RWPE2 (cell line): ENCODE data around the gene FOXR1.

Source experiments
- ATAC-seq: fragments of 200-7000 bp; cut with Tn5 transposase; 3 replicates; pipeline ENCODE4 v1.9.1; 2021; ENCODE audit warnings: low read depth
- DNase-seq: peaks from one replicate; pipeline ENCODE4 v3.0.0-alpha.2; 2020; ENCODE audit warnings: low spot score
- H3K27ac ChIP-seq: fragments of 450-650 bp; 2 replicates; pipeline ENCODE4 v1.5.1; 2017; ENCODE audit warnings: mild to moderate bottlenecking; ENCODE audit not compliant: poor library complexity, severe bottlenecking
- H3K27me3 ChIP-seq: fragments of 250-450 bp; sonication (Bioruptor Pico); 2 replicates; pipeline ENCODE4 v1.5.1; 2021; ENCODE audit warnings: mild to moderate bottlenecking, moderate library complexity; ENCODE audit not compliant: insufficient read depth, poor library complexity, severe bottlenecking
- H3K36me3 ChIP-seq: fragments of 250-450 bp; sonication (Bioruptor Pico); 2 replicates; pipeline ENCODE4 v1.5.1; 2020; ENCODE audit warnings: low read depth, mild to moderate bottlenecking, moderate library complexity
- H3K4me1 ChIP-seq: fragments of 250-450 bp; sonication (Bioruptor Pico); 2 replicates; pipeline ENCODE4 v1.5.1; 2021; ENCODE audit warnings: mild to moderate bottlenecking, moderate library complexity; ENCODE audit not compliant: insufficient read depth, poor library complexity, severe bottlenecking
- H3K4me3 ChIP-seq: fragments of 250-450 bp; sonication (Bioruptor Pico); 2 replicates; pipeline ENCODE4 v1.5.1; 2021; ENCODE audit warnings: mild to moderate bottlenecking, moderate library complexity; ENCODE audit not compliant: severe bottlenecking
- H3K9me3 ChIP-seq: fragments of 250-450 bp; sonication (Bioruptor Pico); 2 replicates; pipeline ENCODE4 v1.5.1; 2021; ENCODE audit warnings: mild to moderate bottlenecking, moderate library complexity; ENCODE audit not compliant: severe bottlenecking
- CTCF ChIP-seq: fragments of 450-650 bp; IDR thresholded peaks from one replicate; pipeline ENCODE4 v1.5.1; 2017; ENCODE audit warnings: mild to moderate bottlenecking, moderate library complexity; ENCODE audit not compliant: poor library complexity, severe bottlenecking

Gene FOXR1

GRCh38 chr11:119030029-119030328 lies 58.4 kb downstream of the FOXR1 start:
- H3K27ac ChIP-seq = peak overlapping the region; percentile 53
- ATAC-seq (no peak), DNase-seq (no peak)
- H3K4me3 ChIP-seq = peak overlapping the region; percentile 82
- no peak for TF ChIP-seq CTCF
- peaks cover 24% of the 10 kb centered on the region for H3K36me3 ChIP-seq
- H3K4me1 ChIP-seq = peaks cover 8% of the 10 kb centered on the region
- H3K9me3 ChIP-seq = no peaks in the 10 kb centered on the region
- no peaks in the 10 kb centered on the region for H3K27me3 ChIP-seq

- Histone ChIP-seq H3K27ac (peak within 1 kb of the TSS; percentile 53), H3K9me3 (no peaks in the 10 kb centered on the region), H3K4me3 (peak within 1 kb of the TSS; percentile 82), H3K36me3 (peaks cover 19% of the 10 kb centered on the region), H3K27me3 (no peaks in the 10 kb centered on the region), H3K4me1 (peaks cover 8% of the 10 kb centered on the region)
- DNase-seq (peak; percentile 98), ATAC-seq (peak; percentile 81)
- peak; percentile 96 for TF ChIP-seq CTCF
These were observed 58.9 kb downstream of the FOXR1 start, which contains the start of gene SLC37A4 for GRCh38 chr11:119030329-119031047. Gene SLC37A4 (minus strand): TSS chr11:119030877.
